ENCODE data around the gene LAMA2. TPM values are rescaled to one million over a fixed set of nuclear protein-coding genes. Genes with fewer than 3 reads are reported as not detected.

Gene LAMA2
- total RNA-seq, 1 donor: 9.4 TPM

- no peak overlapping the region for H3K4me2 ChIP-seq (ENCODE audit: insufficient read depth, low read length)
- no peaks in the 10 kb centered on the region for H4K20me1 ChIP-seq (ENCODE audit: insufficient read depth, low read length)
- no peaks in the 10 kb centered on the region for H3K79me2 ChIP-seq (ENCODE audit: insufficient read depth, low read length)
- DNase-seq (ENCODE audit: insufficient read length, low spot score, missing footprints): no peak
- TF ChIP-seq, protein P1, sequence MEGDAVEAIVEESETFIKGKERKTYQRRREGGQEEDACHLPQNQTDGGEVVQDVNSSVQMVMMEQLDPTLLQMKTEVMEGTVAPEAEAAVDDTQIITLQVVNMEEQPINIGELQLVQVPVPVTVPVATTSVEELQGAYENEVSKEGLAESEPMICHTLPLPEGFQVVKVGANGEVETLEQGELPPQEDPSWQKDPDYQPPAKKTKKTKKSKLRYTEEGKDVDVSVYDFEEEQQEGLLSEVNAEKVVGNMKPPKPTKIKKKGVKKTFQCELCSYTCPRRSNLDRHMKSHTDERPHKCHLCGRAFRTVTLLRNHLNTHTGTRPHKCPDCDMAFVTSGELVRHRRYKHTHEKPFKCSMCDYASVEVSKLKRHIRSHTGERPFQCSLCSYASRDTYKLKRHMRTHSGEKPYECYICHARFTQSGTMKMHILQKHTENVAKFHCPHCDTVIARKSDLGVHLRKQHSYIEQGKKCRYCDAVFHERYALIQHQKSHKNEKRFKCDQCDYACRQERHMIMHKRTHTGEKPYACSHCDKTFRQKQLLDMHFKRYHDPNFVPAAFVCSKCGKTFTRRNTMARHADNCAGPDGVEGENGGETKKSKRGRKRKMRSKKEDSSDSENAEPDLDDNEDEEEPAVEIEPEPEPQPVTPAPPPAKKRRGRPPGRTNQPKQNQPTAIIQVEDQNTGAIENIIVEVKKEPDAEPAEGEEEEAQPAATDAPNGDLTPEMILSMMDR (IDR thresholded peaks at IDR 0.05; ENCODE audit: extremely low read depth, low read depth, low read length): no peak
- no peak overlapping the region for H3K4me3 ChIP-seq (ENCODE audit: insufficient read depth, low read length)
- H2AFZ ChIP-seq (ENCODE audit: low read length): no peak overlapping the region
- H3K36me3 ChIP-seq (ENCODE audit: insufficient read depth, low read length): no peaks in the 10 kb centered on the region
- H3K9me3 ChIP-seq (ENCODE audit: low read depth, low read length): no peaks in the 10 kb centered on the region
- no peak overlapping the region for H3K27ac ChIP-seq (ENCODE audit: low read depth, low read length)
- H3K4me1 ChIP-seq (ENCODE audit: insufficient read depth, low read length): peaks cover 3% of the 10 kb centered on the region
- no peaks in the 10 kb centered on the region for H3K27me3 ChIP-seq (ENCODE audit: insufficient read depth, low read length)
These were observed 216.8 kb downstream of the LAMA2 start for GRCh38 chr6:129099696-129100095.

DNA sequence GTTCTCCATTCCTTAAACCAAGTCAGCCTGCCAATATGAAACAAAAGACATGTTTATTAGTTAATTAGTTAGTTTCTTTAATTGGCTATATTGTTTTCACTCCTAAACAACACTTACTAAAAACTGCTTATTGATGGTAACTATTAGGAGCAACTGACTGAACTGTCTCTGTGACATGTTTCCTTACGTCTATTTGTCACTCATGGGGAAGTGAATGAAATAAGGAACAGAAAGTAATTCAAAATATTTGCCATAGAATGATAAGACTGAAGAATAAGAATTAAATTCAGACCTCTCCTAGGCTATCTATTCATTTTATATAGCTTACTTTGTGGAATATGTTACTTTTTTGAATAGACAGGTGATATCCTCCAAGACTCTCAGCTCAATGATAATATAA lies 217.2 kb downstream of the LAMA2 start:
- Histone ChIP-seq H3K4me1 (ENCODE audit: insufficient read depth, low read length) (peaks cover 5% of the 10 kb centered on the region), H4K20me1 (ENCODE audit: insufficient read depth, low read length) (no peaks in the 10 kb centered on the region), H3K4me3 (ENCODE audit: insufficient read depth, low read length) (no peak overlapping the region), H3K9me3 (ENCODE audit: low read depth, low read length) (no peaks in the 10 kb centered on the region), H2AFZ (ENCODE audit: low read length) (no peak overlapping the region), H3K27ac (ENCODE audit: low read depth, low read length) (no peak overlapping the region), H3K4me2 (ENCODE audit: insufficient read depth, low read length) (no peak overlapping the region), H3K79me2 (ENCODE audit: insufficient read depth, low read length) (no peaks in the 10 kb centered on the region), H3K36me3 (ENCODE audit: insufficient read depth, low read length) (no peaks in the 10 kb centered on the region), H3K27me3 (ENCODE audit: insufficient read depth, low read length) (no peaks in the 10 kb centered on the region)
- TF ChIP-seq, protein P1 (IDR thresholded peaks at IDR 0.05; ENCODE audit: extremely low read depth, low read depth, low read length): no peak
- DNase-seq (ENCODE audit: insufficient read length, low spot score, missing footprints): no peak

- no peaks in the 10 kb centered on the region for H4K20me1 ChIP-seq (ENCODE audit: insufficient read depth, low read length)
- no peak overlapping the region for H3K4me2 ChIP-seq (ENCODE audit: insufficient read depth, low read length)
- peaks cover 5% of the 10 kb centered on the region for H3K4me1 ChIP-seq (ENCODE audit: insufficient read depth, low read length)
- DNase-seq (ENCODE audit: insufficient read length, low spot score, missing footprints): no peak
- H3K27me3 ChIP-seq (ENCODE audit: insufficient read depth, low read length): no peaks in the 10 kb centered on the region
- no peaks in the 10 kb centered on the region for H3K9me3 ChIP-seq (ENCODE audit: low read depth, low read length)
- no peak overlapping the region for H2AFZ ChIP-seq (ENCODE audit: low read length)
- TF ChIP-seq, protein P1 (IDR thresholded peaks at IDR 0.05; ENCODE audit: extremely low read depth, low read depth, low read length): no peak
- H3K27ac ChIP-seq (ENCODE audit: low read depth, low read length): no peak overlapping the region
- H3K36me3 ChIP-seq (ENCODE audit: insufficient read depth, low read length): no peaks in the 10 kb centered on the region
- H3K79me2 ChIP-seq (ENCODE audit: insufficient read depth, low read length): no peaks in the 10 kb centered on the region
- H3K4me3 ChIP-seq (ENCODE audit: insufficient read depth, low read length): no peak overlapping the region
These were observed 219.8 kb downstream of the LAMA2 start for GRCh38 chr6:129102741-129103140.

DNA sequence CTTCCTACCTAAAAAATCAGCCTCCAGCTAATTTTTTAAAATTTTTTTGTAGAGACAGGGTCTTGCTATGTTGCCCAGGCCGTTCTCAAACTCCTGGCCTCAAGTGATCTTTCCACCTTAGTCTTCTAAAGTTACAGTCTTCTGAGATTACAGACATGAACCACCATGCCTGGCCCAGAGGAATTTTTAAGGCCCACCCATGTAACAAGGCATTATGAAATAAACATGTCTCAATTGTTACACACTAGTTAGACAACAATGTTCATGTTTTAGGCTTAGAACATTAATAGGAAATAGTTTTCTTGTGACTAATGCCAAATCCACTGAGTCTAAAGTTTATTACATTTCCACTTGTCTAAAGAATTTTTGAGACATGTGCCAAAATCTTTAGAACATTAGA lies 221.2 kb downstream of the LAMA2 start:
- Histone ChIP-seq H3K27ac (ENCODE audit: low read depth, low read length) (no peak overlapping the region), H3K79me2 (ENCODE audit: insufficient read depth, low read length) (no peaks in the 10 kb centered on the region), H3K27me3 (ENCODE audit: insufficient read depth, low read length) (no peaks in the 10 kb centered on the region), H3K36me3 (ENCODE audit: insufficient read depth, low read length) (no peaks in the 10 kb centered on the region), H3K4me2 (ENCODE audit: insufficient read depth, low read length) (no peak overlapping the region), H3K4me3 (ENCODE audit: insufficient read depth, low read length) (no peak overlapping the region), H3K9me3 (ENCODE audit: low read depth, low read length) (no peaks in the 10 kb centered on the region), H4K20me1 (ENCODE audit: insufficient read depth, low read length) (no peaks in the 10 kb centered on the region), H2AFZ (ENCODE audit: low read length) (no peak overlapping the region), H3K4me1 (ENCODE audit: insufficient read depth, low read length) (peaks cover 5% of the 10 kb centered on the region)
- TF ChIP-seq, protein P1 (IDR thresholded peaks at IDR 0.05; ENCODE audit: extremely low read depth, low read depth, low read length): no peak
- no peak for DNase-seq (ENCODE audit: insufficient read length, low spot score, missing footprints)

Data from osteoblast (primary cell).